Thymus (tissue), 11 donors: ENCODE measurements around the gene TSPAN11. TPM values are rescaled to one million over a fixed set of nuclear protein-coding genes. Genes with fewer than 3 reads are reported as not detected.

Experiments
- DNase-seq, 9 donors: peaks; one replicate each; pipeline ENCODE4 v3.0.0-alpha.2; 2013; ENCODE audit warnings: low spot score in 9 of 9, low read depth in 6 of 9, missing footprints in 1 of 9
- H3K27ac ChIP-seq, 2 donors: one replicate each; pipeline ENCODE4 v1.5.1; 2013; ENCODE audit warnings: control low read depth in 1 of 2, low read depth in 1 of 2, low read length in 1 of 2, mild to moderate bottlenecking in 1 of 2, moderate library complexity in 1 of 2
- H3K27me3 ChIP-seq, 2 donors: one replicate each; pipeline ENCODE4 v1.5.1; 2013; ENCODE audit warnings: low read length in 1 of 2; ENCODE audit not compliant: control insufficient read depth in 2 of 2, insufficient read depth in 1 of 2
- H3K36me3 ChIP-seq, 2 donors: one replicate each; pipeline ENCODE4 v1.5.1; 2013; ENCODE audit warnings: low read length in 1 of 2, mild to moderate bottlenecking in 1 of 2, moderate library complexity in 1 of 2; ENCODE audit not compliant: control insufficient read depth in 2 of 2, insufficient read depth in 2 of 2
- H3K4me1 ChIP-seq, 2 donors: one replicate each; pipeline ENCODE4 v1.5.1; 2013; ENCODE audit warnings: low read length in 2 of 2; ENCODE audit not compliant: control insufficient read depth in 2 of 2, insufficient read depth in 2 of 2
- H3K4me3 ChIP-seq, 2 donors: one replicate each; pipeline ENCODE4 v1.5.1; 2013; ENCODE audit warnings: low read length in 2 of 2, control low read depth in 1 of 2, mild to moderate bottlenecking in 1 of 2
- H3K9me3 ChIP-seq, 2 donors: one replicate each; pipeline ENCODE4 v1.5.1; 2013; ENCODE audit warnings: low read length in 1 of 2, mild to moderate bottlenecking in 1 of 2; ENCODE audit not compliant: control insufficient read depth in 2 of 2, insufficient read depth in 1 of 2
- WGBS: extraction: QIAGEN DNeasy Blood & Tissue Kit; methylation state at CpG from one replicate; pipeline ENCODE4 v1.1.7; 2013; 5-methylcytosine and 5-hydroxymethylcytosine counted together
- polyA plus RNA-seq: library from polyadenylated mRNA; stranded (reverse); fragments of 200-250 nt; gene quantifications from one replicate; pipeline ENCODE4 v1.2.3, GENCODE V29; 2013
- total RNA-seq: library from RNA; stranded (reverse); fragments of 120-200 nt; gene quantifications from one replicate; pipeline ENCODE4 v1.2.4, GENCODE V29; 2013
- donor health status: healthy.

Gene TSPAN11
- total and polyA plus RNA-seq, 2 donors = 0.21 to 0.85 TPM

DNA sequence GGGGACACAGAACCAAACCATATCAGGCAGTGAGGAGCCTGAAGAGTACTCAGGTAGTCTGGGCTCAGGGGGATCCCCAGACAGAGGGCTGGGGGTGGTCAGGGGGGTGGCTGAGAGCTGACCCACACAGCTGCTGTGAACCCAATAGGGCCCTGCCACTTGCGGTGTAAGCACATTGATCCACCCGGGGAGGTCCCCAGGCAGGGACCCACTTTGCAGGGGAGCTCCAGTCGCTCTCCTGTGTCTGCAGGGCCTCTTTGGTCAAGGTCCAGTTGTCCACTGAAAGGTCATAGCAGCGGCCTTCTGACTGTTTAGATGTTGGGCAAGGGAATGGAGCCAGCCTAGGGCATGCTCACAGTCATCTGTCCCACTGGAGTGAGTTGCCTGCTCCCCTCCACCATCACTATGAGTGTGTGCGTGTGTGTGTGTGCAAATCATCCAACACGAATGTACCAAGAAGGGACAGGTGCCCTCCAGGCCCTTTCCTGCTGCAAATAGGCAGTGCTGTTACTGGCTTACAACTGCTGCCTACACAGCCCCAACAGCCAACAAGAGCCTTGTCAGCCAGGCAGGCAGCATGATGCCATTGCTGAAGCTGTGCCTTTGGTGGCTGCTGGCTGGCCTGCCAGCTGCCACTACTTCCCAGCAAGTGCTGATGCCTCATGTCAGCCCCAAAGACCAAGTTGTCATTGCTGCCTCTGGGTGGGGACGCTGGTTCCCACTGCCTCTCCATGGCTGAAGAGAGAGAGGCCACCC is 71.3 kb downstream of the TSPAN11 start:
- 96% methylated on average over 7 of the region's 7 CpGs for WGBS
- no peak overlapping the region for H3K27ac ChIP-seq
- no peaks in the 10 kb centered on the region for H3K27me3 ChIP-seq
- H3K9me3 ChIP-seq = no peaks in the 10 kb centered on the region
- H3K36me3 ChIP-seq = no peaks in the 10 kb centered on the region
- no peak overlapping the region for H3K4me3 ChIP-seq
- no peak for DNase-seq
- peaks cover 3 to 8% of the 10 kb centered on the region in 2 donors for H3K4me1 ChIP-seq

GRCh38 chr12:30999011-30999410 is 72.5 kb downstream of the TSPAN11 start:
- Histone ChIP-seq H3K36me3 (no peaks in the 10 kb centered on the region), H3K9me3 (no peaks in the 10 kb centered on the region), H3K4me3 (no peak overlapping the region), H3K27ac (no peak overlapping the region), H3K27me3 (no peaks in the 10 kb centered on the region), H3K4me1 (peaks cover 3 to 8% of the 10 kb centered on the region in 2 donors)
- no peak for DNase-seq
- WGBS = 98% methylated on average over 6 of the region's 6 CpGs

GRCh38 chr12:30999723-31000122 is 73.2 kb downstream of the TSPAN11 start:
- H3K9me3 ChIP-seq = no peaks in the 10 kb centered on the region
- WGBS = 89% methylated on average over 4 of the region's 4 CpGs
- no peak for DNase-seq
- H3K4me1 ChIP-seq = peaks cover 3 to 10% of the 10 kb centered on the region in 2 donors
- no peak overlapping the region for H3K27ac ChIP-seq
- H3K4me3 ChIP-seq = no peak overlapping the region
- H3K27me3 ChIP-seq = no peaks in the 10 kb centered on the region
- no peaks in the 10 kb centered on the region for H3K36me3 ChIP-seq

DNA sequence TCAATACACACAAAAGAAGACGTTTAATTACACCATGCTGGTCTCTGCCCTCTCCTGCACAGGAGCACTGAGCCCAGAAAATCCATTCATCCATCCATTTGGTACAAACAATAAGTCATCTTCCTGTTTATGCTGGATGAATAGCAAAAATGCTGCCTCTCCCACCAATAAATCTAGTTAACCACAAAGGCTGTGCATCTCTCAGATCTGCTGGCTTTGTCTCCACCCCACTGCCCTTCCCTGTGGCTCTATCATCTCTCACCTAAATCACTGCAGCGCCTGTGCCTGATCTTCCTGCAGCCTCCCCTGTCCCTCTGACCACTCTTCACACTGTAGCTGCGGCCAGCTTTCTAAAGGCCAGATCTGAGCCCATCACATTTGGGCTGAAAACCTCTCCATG is 74.2 kb downstream of the TSPAN11 start:
- DNase-seq = no peak
- no peak overlapping the region for H3K4me3 ChIP-seq
- H3K9me3 ChIP-seq = no peaks in the 10 kb centered on the region
- peaks cover 3 to 12% of the 10 kb centered on the region in 2 donors for H3K4me1 ChIP-seq
- WGBS = 97% methylated on average over 3 of the region's 3 CpGs
- no peak overlapping the region for H3K27ac ChIP-seq
- no peaks in the 10 kb centered on the region for H3K36me3 ChIP-seq
- no peaks in the 10 kb centered on the region for H3K27me3 ChIP-seq

DNA sequence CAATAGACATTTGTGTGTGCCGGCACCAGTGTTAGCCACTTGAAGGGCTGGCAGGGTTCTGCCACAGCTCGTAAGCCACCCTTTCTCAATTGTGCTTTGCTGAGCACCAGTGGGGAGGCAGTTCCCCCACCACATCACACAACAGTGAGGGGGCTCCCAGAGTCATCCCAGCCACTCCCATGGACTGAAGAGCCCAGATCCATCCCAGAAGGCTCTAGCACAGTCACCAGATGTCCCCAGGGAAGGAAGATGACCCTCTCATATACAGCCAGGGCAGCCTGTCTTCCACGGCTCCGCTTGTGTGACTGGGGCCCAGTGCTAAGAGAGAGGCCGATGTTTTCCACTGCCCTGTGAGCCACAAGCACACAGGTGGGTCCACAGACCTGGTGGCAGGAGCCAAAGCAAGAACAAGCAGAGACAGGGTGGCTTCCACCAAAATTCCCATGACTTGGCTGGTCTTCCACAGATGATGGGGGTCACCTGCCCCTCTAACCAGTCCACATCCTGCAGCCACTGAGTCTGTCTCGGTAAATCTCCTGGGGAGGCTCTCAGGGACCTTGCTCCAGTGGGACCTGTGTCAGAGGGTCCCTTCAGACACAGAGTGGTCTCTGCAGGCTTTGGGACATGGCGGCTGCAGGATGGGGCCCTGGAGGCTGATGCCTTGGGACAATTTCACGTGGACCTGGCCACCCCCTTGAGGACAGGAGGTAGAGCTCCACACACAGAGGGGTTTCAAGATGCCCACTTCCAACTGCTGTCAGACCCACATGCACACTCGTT is 75.2 kb downstream of the TSPAN11 start:
- H3K4me3 ChIP-seq = no peak overlapping the region
- H3K9me3 ChIP-seq = no peaks in the 10 kb centered on the region
- 98% methylated on average over 9 of the region's 9 CpGs for WGBS
- H3K36me3 ChIP-seq = no peaks in the 10 kb centered on the region
- H3K4me1 ChIP-seq = peaks cover 2 to 12% of the 10 kb centered on the region in 2 donors
- no peak overlapping the region for H3K27ac ChIP-seq
- H3K27me3 ChIP-seq = no peaks in the 10 kb centered on the region
- DNase-seq = no peak

DNA sequence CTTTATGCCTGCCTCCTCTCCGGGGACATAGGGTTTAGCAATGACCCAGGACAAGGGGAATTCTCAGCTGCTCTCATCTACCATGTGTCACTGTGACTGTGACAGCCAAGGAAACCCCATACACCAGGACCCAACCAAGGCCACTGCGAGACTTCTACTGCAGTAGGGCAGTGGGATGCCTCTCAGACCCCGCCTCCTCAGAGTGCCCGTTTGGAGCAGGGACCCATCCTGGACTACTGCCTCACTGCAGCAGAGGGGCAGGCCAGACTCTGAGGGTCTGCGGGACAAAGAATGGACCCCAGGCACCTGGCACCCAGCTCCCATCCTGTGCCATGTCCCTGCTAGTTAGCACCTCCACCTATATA is 75.8 kb downstream of the TSPAN11 start:
- Histone ChIP-seq H3K4me3 (no peak overlapping the region), H3K4me1 (peaks cover 0 to 12% of the 10 kb centered on the region in 2 donors), H3K36me3 (no peaks in the 10 kb centered on the region), H3K27me3 (no peaks in the 10 kb centered on the region), H3K9me3 (no peaks in the 10 kb centered on the region), H3K27ac (no peak overlapping the region)
- WGBS = 93% methylated on average over 5 of the region's 5 CpGs
- no peak for DNase-seq

GRCh38 chr12:31002999-31003398 is 76.5 kb downstream of the TSPAN11 start:
- Histone ChIP-seq H3K4me1 (peaks cover 0 to 8% of the 10 kb centered on the region in 2 donors), H3K36me3 (no peaks in the 10 kb centered on the region), H3K27ac (no peak overlapping the region), H3K9me3 (no peaks in the 10 kb centered on the region), H3K4me3 (no peak overlapping the region), H3K27me3 (no peaks in the 10 kb centered on the region)
- WGBS = 89% methylated on average over 1 of the region's 1 CpG
- DNase-seq = no peak

DNA sequence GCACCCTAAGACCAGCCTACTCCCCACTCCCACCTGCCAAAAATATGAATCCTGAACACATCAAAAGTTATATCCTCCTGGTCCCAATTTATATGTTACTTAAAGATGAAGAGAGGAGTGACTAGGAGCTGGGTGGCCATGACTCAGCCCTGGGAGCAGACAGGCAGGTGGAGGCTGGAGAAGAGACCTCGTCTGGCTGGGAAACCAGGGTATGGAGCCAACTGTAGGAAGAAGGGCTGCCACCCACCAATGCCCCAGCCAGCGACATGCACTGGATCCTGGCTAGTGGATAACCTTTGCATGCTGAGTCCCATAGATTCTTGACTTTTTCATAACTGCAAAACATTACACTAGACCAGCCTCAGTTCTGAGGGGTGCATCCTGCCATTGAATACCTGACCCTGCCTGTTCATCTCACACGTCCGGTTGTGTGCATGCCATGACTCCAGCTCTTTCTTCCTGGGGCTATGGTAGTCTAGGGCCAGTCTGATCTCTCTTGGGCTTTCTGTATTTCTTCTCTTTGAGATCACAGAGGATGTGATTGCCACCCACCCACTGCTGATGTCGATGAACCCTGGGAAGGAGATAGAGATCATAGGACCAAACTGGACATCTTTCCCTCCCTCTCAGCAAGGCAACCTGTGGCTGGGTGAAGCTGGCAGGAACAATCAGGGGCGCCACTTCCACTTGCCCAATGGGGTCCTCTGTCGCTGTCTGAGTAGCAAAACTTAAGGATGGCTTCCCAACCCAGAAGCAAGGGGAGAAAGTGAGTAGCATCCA is 77.5 kb downstream of the TSPAN11 start:
- Histone ChIP-seq H3K9me3 (no peaks in the 10 kb centered on the region), H3K27me3 (no peaks in the 10 kb centered on the region), H3K4me1 (peaks cover 0 to 4% of the 10 kb centered on the region in 2 donors), H3K4me3 (no peak overlapping the region), H3K36me3 (no peaks in the 10 kb centered on the region), H3K27ac (no peak overlapping the region)
- no peak for DNase-seq
- 97% methylated on average over 7 of the region's 7 CpGs for WGBS

DNA sequence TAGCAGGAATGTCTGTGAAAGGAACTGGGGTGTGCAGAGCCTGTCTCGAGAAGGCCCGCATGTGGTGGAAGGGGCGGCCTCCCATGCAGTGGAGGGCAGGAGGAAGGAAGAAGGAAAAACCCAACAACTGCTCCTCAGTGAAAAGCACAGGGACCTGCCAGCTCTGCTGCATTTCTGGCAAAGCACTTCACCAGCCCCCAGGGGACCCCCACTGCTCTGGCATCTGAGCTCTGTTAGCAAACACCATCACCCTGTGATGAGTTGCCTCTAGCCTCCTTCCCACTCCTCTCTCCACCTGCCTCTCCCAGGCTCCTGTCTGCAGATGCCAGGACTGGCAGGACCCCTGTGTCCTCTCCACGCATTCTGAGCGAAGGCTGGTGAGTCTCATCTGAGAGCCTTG is 78.1 kb downstream of the TSPAN11 start:
- DNase-seq = no peak
- no peaks in the 10 kb centered on the region for H3K36me3 ChIP-seq
- no peak overlapping the region for H3K4me3 ChIP-seq
- no peaks in the 10 kb centered on the region for H3K9me3 ChIP-seq
- no peaks in the 10 kb centered on the region for H3K27me3 ChIP-seq
- no peak overlapping the region for H3K27ac ChIP-seq
- WGBS = 97% methylated on average over 5 of the region's 5 CpGs
- peaks cover 0 to 4% of the 10 kb centered on the region in 2 donors for H3K4me1 ChIP-seq
